MCF 10A (cell line): ENCODE results near the gene KIF24. TPM values are rescaled to one million over a fixed set of nuclear protein-coding genes. Genes with fewer than 3 reads are reported as not detected.

Experiments
- BruUV-seq: library from RNA; stranded (reverse); fragments of 400-500 nt; replicated peaks from 2 replicates; lab custom pipeline; 2021; lab: Mats Ljungman, UMichigan
- CTCF ChIA-PET: fragments of 300-600 bp; sonication (Branson Sonifier 250); formaldehyde crosslinking; extraction: SDS; loops from one replicate; lab custom pipeline; 2021; ENCODE audit warnings: antibody characterized with exemption, inconsistent platforms; lab: Yijun Ruan, JAX
- POLR2A ChIA-PET: fragments of 300-600, 350-650 bp; sonication (Branson Sonifier 250); formaldehyde crosslinking; extraction: SDS; loops from one replicate; lab custom pipeline; 2020; ENCODE audit warnings: antibody characterized with exemption, inconsistent platforms; lab: Yijun Ruan, JAX
- DNase-seq: peaks from one replicate; pipeline ENCODE4 v3.0.0-alpha.2; 2018; ENCODE audit not compliant: unreplicated experiment
- H3K27ac Mint-ChIP-seq: one replicate; pipeline ENCODE4 v1.8.0; 2022; ENCODE audit warnings: mild to moderate bottlenecking, low read depth, mixed read lengths; ENCODE audit not compliant: unreplicated experiment
- H3K27me3 Mint-ChIP-seq: one replicate; pipeline ENCODE4 v1.8.0; 2022; ENCODE audit warnings: mixed read lengths; ENCODE audit not compliant: insufficient read depth, unreplicated experiment
- H3K36me3 Mint-ChIP-seq: one replicate; pipeline ENCODE4 v1.8.0; 2022; ENCODE audit warnings: mild to moderate bottlenecking, moderate library complexity, mixed read lengths; ENCODE audit not compliant: insufficient read depth, unreplicated experiment
- H3K4me1 Mint-ChIP-seq: one replicate; pipeline ENCODE4 v1.8.0; 2022; ENCODE audit warnings: mixed read lengths; ENCODE audit not compliant: insufficient read depth, unreplicated experiment
- H3K4me3 Mint-ChIP-seq: one replicate; pipeline ENCODE4 v1.8.0; 2022; ENCODE audit warnings: mild to moderate bottlenecking, moderate library complexity, mixed read lengths; ENCODE audit not compliant: unreplicated experiment
- H3K9me3 Mint-ChIP-seq: one replicate; pipeline ENCODE4 v1.8.0; 2022; ENCODE audit warnings: mixed read lengths; ENCODE audit not compliant: unreplicated experiment
- intact Hi-C: fragments of 100-400 bp; cut with micrococcal nuclease; formaldehyde crosslinking; loops from 2 replicates; pipeline ENCODE4 v1.14.1; 2022
- total RNA-seq: library from RNA; stranded (reverse); gene quantifications from 2 replicates; pipeline ENCODE4 v1.2.3, GENCODE V29; 2022
- TF ChIP-seq, protein P1 (sequence below): fragments of 200-600 bp; IDR thresholded peaks from one replicate; pipeline ENCODE4 v1.8.0; 2022; ENCODE audit warnings: antibody characterized with exemption, mild to moderate bottlenecking; ENCODE audit not compliant: unreplicated experiment

Gene KIF24
- total RNA-seq, 1 experiment from 2014 or later: 3.5 TPM

- ChIA-PET POLR2A (interaction anchor here (1.5 to 7.7 kb wide), 2 partner anchors 9 to 42 kb away, joined by 4 to 77 read pairs; partner anchors contain the start of gene MYORG), CTCF (interaction anchor here (0.6 to 8.4 kb wide), 10 partner anchors 12 to 423 kb away, joined by 3 to 198 read pairs (median 8); partner anchors contain the start of gene MYORG)
- intact Hi-C loops: no loop called here
- peaks cover 17% of the 10 kb centered on the region for H3K36me3 Mint-ChIP-seq
- BruUV-seq: no TSS peak
- H3K27me3 Mint-ChIP-seq: no peaks in the 10 kb centered on the region
- H3K9me3 Mint-ChIP-seq: no peaks in the 10 kb centered on the region
- H3K4me1 Mint-ChIP-seq: peaks cover 19% of the 10 kb centered on the region
- TF ChIP-seq, protein P1, sequence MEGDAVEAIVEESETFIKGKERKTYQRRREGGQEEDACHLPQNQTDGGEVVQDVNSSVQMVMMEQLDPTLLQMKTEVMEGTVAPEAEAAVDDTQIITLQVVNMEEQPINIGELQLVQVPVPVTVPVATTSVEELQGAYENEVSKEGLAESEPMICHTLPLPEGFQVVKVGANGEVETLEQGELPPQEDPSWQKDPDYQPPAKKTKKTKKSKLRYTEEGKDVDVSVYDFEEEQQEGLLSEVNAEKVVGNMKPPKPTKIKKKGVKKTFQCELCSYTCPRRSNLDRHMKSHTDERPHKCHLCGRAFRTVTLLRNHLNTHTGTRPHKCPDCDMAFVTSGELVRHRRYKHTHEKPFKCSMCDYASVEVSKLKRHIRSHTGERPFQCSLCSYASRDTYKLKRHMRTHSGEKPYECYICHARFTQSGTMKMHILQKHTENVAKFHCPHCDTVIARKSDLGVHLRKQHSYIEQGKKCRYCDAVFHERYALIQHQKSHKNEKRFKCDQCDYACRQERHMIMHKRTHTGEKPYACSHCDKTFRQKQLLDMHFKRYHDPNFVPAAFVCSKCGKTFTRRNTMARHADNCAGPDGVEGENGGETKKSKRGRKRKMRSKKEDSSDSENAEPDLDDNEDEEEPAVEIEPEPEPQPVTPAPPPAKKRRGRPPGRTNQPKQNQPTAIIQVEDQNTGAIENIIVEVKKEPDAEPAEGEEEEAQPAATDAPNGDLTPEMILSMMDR: no peak
- no peak for DNase-seq
- no peak overlapping the region for H3K27ac Mint-ChIP-seq
- H3K4me3 Mint-ChIP-seq: no peak overlapping the region
Measured at GRCh38 chr9:34334916-34335315, 5.8 kb upstream of the KIF24 start.

DNA sequence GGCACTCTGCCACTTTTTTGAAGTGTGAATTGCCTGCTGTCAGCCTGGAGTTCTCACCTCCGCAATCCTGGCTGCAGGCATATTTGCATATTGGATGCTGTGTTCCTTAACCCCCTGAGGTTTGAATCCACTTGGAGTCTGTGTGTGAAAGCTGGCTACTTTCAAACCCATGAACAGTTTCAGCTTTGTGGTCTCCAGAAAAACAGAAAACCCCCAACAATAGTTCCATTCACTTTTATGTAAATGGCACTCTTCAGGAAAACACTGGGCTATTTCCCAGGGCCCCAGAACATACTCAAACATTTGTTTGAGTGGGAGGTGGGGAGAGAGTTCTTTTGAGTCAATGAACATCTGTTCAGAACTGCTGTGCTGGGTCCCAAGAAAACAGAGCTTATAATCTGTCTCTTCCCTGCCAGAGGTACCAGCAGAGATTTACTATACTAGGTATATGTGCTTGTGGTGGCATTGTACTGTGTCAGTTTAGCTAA is 5.3 kb upstream of the KIF24 start:
- ChIA-PET CTCF (interaction anchor here (0.9 to 8.4 kb wide), 9 partner anchors 35 to 270 kb away, joined by 3 to 198 read pairs (median 9); partner anchors contain the start of gene MYORG), POLR2A (interaction anchor here (1.3 to 7.7 kb wide), 4 partner anchors 10 to 43 kb away, joined by 3 to 77 read pairs (median 4); partner anchors contain the start of gene MYORG)
- intact Hi-C loops: no loop called here
- no TSS peak for BruUV-seq
- TF ChIP-seq, protein P1: no peak
- H3K9me3 Mint-ChIP-seq: no peaks in the 10 kb centered on the region
- no peak overlapping the region for H3K27ac Mint-ChIP-seq
- no peaks in the 10 kb centered on the region for H3K27me3 Mint-ChIP-seq
- peaks cover 19% of the 10 kb centered on the region for H3K4me1 Mint-ChIP-seq
- H3K4me3 Mint-ChIP-seq: no peak overlapping the region
- H3K36me3 Mint-ChIP-seq: peaks cover 12% of the 10 kb centered on the region
- no peak for DNase-seq

DNA sequence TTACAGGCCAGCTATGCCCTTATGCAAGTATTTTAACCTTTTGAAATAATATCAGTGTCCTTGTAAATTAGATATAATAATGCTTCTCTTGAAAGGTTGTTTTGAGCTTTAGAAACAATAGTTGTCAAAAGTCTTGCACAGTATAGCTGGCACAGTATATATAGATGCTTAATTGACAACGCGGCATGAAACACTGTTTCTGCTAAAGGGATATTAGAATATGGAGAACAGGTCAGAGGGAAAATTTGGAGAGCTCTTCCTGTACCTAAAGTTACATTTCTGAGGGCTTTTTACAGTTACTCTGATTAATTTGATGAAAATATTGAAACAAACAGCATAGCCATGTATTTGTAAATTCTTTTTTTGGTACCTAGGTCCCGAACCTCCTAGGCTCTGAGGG is 4.8 kb upstream of the KIF24 start:
- intact Hi-C loops: no loop called here
- Mint-ChIP-seq H3K27me3 (no peaks in the 10 kb centered on the region), H3K4me1 (peaks cover 19% of the 10 kb centered on the region), H3K9me3 (no peaks in the 10 kb centered on the region), H3K4me3 (no peak overlapping the region), H3K36me3 (peaks cover 6% of the 10 kb centered on the region), H3K27ac (no peak overlapping the region)
- BruUV-seq: no TSS peak
- ChIA-PET POLR2A (interaction anchor here (1.3 to 7.7 kb wide), 5 partner anchors 10 to 79 kb away, joined by 3 to 77 read pairs (median 5); partner anchors contain the start of gene MYORG), CTCF (interaction anchor here (0.6 to 8.4 kb wide), 11 partner anchors 8 to 270 kb away, joined by 3 to 198 read pairs (median 9); partner anchors contain the start of gene MYORG)
- TF ChIP-seq, protein P1: no peak
- no peak for DNase-seq

GRCh38 chr9:34332076-34332964 is 3.3 kb upstream of the KIF24 start:
- ChIA-PET POLR2A (interaction anchor here (0.6 to 7.7 kb wide), 8 partner anchors 13 to 271 kb away, joined by 3 to 77 read pairs (median 4); partner anchors contain the start of gene MYORG), CTCF (interaction anchor here (0.6 to 8.4 kb wide), 32 partner anchors 9 to 594 kb away, joined by 3 to 198 read pairs (median 3); partner anchors contain the start of gene MYORG)
- no peaks in the 10 kb centered on the region for H3K36me3 Mint-ChIP-seq
- no peak overlapping the region for H3K4me3 Mint-ChIP-seq
- no peaks in the 10 kb centered on the region for H3K9me3 Mint-ChIP-seq
- no peak overlapping the region for H3K27ac Mint-ChIP-seq
- DNase-seq: peak; percentile 56
- H3K27me3 Mint-ChIP-seq: no peaks in the 10 kb centered on the region
- BruUV-seq: no TSS peak
- TF ChIP-seq, protein P1: peak; percentile 47
- intact Hi-C loops: loop anchor here (1.0 kb wide), 2 partner anchors 45 to 168 kb away; no protein-coding TSS in a partner anchor
- peaks cover 23% of the 10 kb centered on the region for H3K4me1 Mint-ChIP-seq
